Caco-2 (cell line): ENCODE measurements around the gene AHNAK2. TPM values are rescaled to one million over a fixed set of nuclear protein-coding genes. Genes with fewer than 3 reads are reported as not detected.
A peak's percentile ranks its signal among the peaks of the same experiment; 100 is the strongest.

Source experiments
- BruUV-seq: library from RNA; stranded (reverse); fragments of 400-500 nt; replicated peaks from 2 replicates; lab custom pipeline; 2021; lab: Mats Ljungman, UMichigan
- CTCF ChIA-PET: fragments of 300-600 bp; sonication (Branson Sonifier 250); formaldehyde crosslinking; loops from one replicate; lab custom pipeline; 2022; ENCODE audit warnings: antibody characterized with exemption; lab: Charles Lee
- POLR2A ChIA-PET: fragments of 300-600 bp; sonication (Branson Sonifier 250); formaldehyde crosslinking; loops from one replicate; lab custom pipeline; 2022; ENCODE audit warnings: antibody characterized with exemption; lab: Charles Lee
- DNase-seq, 2 experiments: peaks; one replicate each; pipeline versions ENCODE4 v3.0.0 to v3.0.0-alpha.2; 2020 to 2022
- H3K27me3 ChIP-seq: replicated peaks from 2 replicates; pipeline ENCODE4 v1.6.0; 2011; ENCODE audit warnings: low read length; ENCODE audit not compliant: control insufficient read depth, insufficient read depth
- H3K36me3 ChIP-seq: 2 replicates; pipeline ENCODE4 v1.5.1; 2011; ENCODE audit warnings: low read length; ENCODE audit not compliant: control insufficient read depth, insufficient read depth
- H3K4me1 ChIP-seq: fragments of 250-450 bp; sonication (Bioruptor Pico); 2 replicates; pipeline ENCODE4 v1.5.1; 2020; ENCODE audit warnings: mild to moderate bottlenecking
- H3K4me3 ChIP-seq: 2 replicates; pipeline ENCODE4 v1.5.1; 2011; ENCODE audit warnings: low read depth, mild to moderate bottlenecking, control low read depth, low read length
- H3K9me3 ChIP-seq: fragments of 250-450 bp; sonication (Bioruptor Pico); 2 replicates; pipeline ENCODE4 v1.5.1; 2020; ENCODE audit warnings: mild to moderate bottlenecking, moderate library complexity
- H3K27ac Mint-ChIP-seq: one replicate; pipeline ENCODE4 v1.8.0; 2022; ENCODE audit warnings: mixed read lengths; ENCODE audit not compliant: unreplicated experiment
- H3K27me3 Mint-ChIP-seq: one replicate; pipeline ENCODE4 v1.8.0; 2022; ENCODE audit warnings: mixed read lengths; ENCODE audit not compliant: insufficient read depth, unreplicated experiment
- H3K36me3 Mint-ChIP-seq: one replicate; pipeline ENCODE4 v1.8.0; 2022; ENCODE audit warnings: mild to moderate bottlenecking, mixed read lengths; ENCODE audit not compliant: insufficient read depth, unreplicated experiment
- H3K4me1 Mint-ChIP-seq: one replicate; pipeline ENCODE4 v1.8.0; 2022; ENCODE audit warnings: low read depth, mixed read lengths; ENCODE audit not compliant: unreplicated experiment
- H3K4me3 Mint-ChIP-seq: one replicate; pipeline ENCODE4 v1.8.0; 2022; ENCODE audit warnings: mild to moderate bottlenecking, moderate library complexity, mixed read lengths; ENCODE audit not compliant: unreplicated experiment
- H3K9me3 Mint-ChIP-seq: one replicate; pipeline ENCODE4 v1.8.0; 2022; ENCODE audit warnings: mixed read lengths; ENCODE audit not compliant: unreplicated experiment
- CTCF ChIP-seq, 2 experiments: fragments of 200-600 bp in 1 of 2; IDR thresholded peaks; 1 replicate in 1 of 2; 2 replicates in 1 of 2; pipeline versions ENCODE4 v1.5.1 to v1.8.0; 2011 to 2022; ENCODE audit warnings: antibody characterized with exemption in 1 of 2, control low read depth in 1 of 2, inconsistent platforms in 1 of 2, low read depth in 1 of 2, low read length in 1 of 2, mild to moderate bottlenecking in 1 of 2, moderate library complexity in 1 of 2; ENCODE audit not compliant: insufficient read depth in 1 of 2, severe bottlenecking in 1 of 2, unreplicated experiment in 1 of 2
- intact Hi-C: fragments of 100-400 bp; cut with micrococcal nuclease; formaldehyde crosslinking; loops from one replicate; pipeline ENCODE4 v1.10.0; 2022; ENCODE audit not compliant: unreplicated experiment
- total RNA-seq: library from RNA; stranded (reverse); gene quantifications from 2 replicates; pipeline ENCODE4 v1.2.3, GENCODE V29; 2022

The AHNAK2 gene
- total RNA-seq, 1 experiment from 2014 or later = 0.77 TPM

GRCh38 chr14:104889375-104889757, 88.8 kb downstream of the AHNAK2 start:
- DNase-seq = no peak
- H3K27me3 ChIP-seq = no peaks in the 10 kb centered on the region
- H3K27me3 Mint-ChIP-seq = no peaks in the 10 kb centered on the region
- ChIA-PET POLR2A (no interaction called here), CTCF (interaction anchor here (0.6 kb wide), 1 partner anchor 63 kb away, joined by 3 read pairs; no protein-coding TSS in a partner anchor)
- peaks cover 22% of the 10 kb centered on the region for H3K36me3 Mint-ChIP-seq
- H3K4me3 Mint-ChIP-seq = no peak overlapping the region
- no peaks in the 10 kb centered on the region for H3K4me1 ChIP-seq
- intact Hi-C loops = no loop called here
- peak overlapping the region; percentile 74 for H3K27ac Mint-ChIP-seq
- no peaks in the 10 kb centered on the region for H3K36me3 ChIP-seq
- H3K4me3 ChIP-seq = no peak overlapping the region
- no peaks in the 10 kb centered on the region for H3K4me1 Mint-ChIP-seq
- no peak for TF ChIP-seq CTCF (IDR thresholded peaks at IDR 0.05; ENCODE audit: insufficient read depth in 1 of 2, low read depth in 1 of 2, low read length in 1 of 2, severe bottlenecking in 1 of 2, unreplicated experiment in 1 of 2)
- no peaks in the 10 kb centered on the region for H3K9me3 Mint-ChIP-seq
- H3K9me3 ChIP-seq = no peaks in the 10 kb centered on the region
- BruUV-seq = no TSS peak

- Histone ChIP-seq H3K36me3 (no peaks in the 10 kb centered on the region), H3K27me3 (no peaks in the 10 kb centered on the region), H3K4me3 (no peak overlapping the region), H3K4me1 (no peaks in the 10 kb centered on the region), H3K9me3 (no peaks in the 10 kb centered on the region)
- H3K27me3 Mint-ChIP-seq = no peaks in the 10 kb centered on the region
- H3K4me3 Mint-ChIP-seq = no peak overlapping the region
- no peaks in the 10 kb centered on the region for H3K9me3 Mint-ChIP-seq
- peak in 1 of 2 experiments; percentile 32 for DNase-seq
- BruUV-seq = no TSS peak
- H3K36me3 Mint-ChIP-seq = peaks cover 22% of the 10 kb centered on the region
- TF ChIP-seq CTCF (IDR thresholded peaks at IDR 0.05; ENCODE audit: insufficient read depth in 1 of 2, low read depth in 1 of 2, low read length in 1 of 2, severe bottlenecking in 1 of 2, unreplicated experiment in 1 of 2) = no peak
- intact Hi-C loops = no loop called here
- ChIA-PET POLR2A (no interaction called here), CTCF (interaction anchor here (0.6 kb wide), 1 partner anchor 62 kb away, joined by 3 read pairs; no protein-coding TSS in a partner anchor)
- H3K27ac Mint-ChIP-seq = no peak overlapping the region
- H3K4me1 Mint-ChIP-seq = no peaks in the 10 kb centered on the region
Observed at GRCh38 chr14:104888489-104889374, 89.4 kb downstream of the AHNAK2 start.

DNA sequence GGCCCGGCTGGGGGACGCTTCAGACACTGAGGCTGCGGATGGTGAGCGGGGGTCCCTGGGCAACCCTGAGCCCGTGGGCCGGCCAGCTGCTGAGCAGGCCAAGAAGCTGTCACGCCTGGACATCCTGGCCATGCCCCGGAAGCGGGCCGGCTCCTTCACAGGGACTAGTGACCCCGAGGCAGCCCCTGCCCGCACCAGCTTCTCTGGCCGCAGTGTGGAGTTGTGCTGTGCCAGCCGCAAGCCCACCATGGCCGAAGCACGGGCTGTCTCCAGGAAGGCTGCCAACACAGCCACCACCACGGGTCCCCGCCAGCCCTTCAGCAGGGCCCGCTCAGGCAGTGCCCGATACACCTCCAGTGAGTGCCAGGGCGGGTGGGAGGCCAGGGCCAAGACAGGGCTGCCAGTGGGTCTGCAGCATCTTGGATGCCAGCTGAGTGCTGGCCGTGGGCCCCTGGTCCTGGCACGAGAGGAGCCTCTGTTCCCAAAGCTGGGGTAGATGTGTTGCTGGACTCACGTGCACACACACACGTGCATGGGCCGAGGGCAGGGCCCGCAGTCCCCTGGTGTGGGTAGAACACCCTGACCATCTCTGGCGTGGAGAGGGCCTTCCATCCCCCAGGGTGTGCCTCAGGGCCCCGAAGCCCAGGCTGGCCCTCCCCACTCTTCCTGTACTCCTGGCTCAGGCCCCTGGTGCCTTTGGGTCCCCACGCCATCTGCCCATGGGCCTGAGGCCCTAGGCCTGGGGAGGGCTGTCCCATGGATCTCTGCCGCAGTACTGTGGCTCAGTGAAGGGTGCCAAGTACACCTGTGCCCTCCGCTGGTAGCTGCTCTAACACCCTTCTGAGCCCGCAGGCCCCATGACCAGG, 90.3 kb downstream of the AHNAK2 start:
- CTCF ChIA-PET = interaction anchor here (1.5 kb wide), 1 partner anchor 61 kb away, joined by 4 read pairs; no protein-coding TSS in a partner anchor

More for the DNA sequence above, 90.3 kb downstream of the AHNAK2 start:
- Mint-ChIP-seq H3K4me1 (no peaks in the 10 kb centered on the region), H3K4me3 (no peak overlapping the region), H3K27me3 (no peaks in the 10 kb centered on the region), H3K36me3 (peaks cover 22% of the 10 kb centered on the region), H3K9me3 (no peaks in the 10 kb centered on the region), H3K27ac (no peak overlapping the region)
- TF ChIP-seq CTCF (IDR thresholded peaks at IDR 0.05; ENCODE audit: insufficient read depth in 1 of 2, low read depth in 1 of 2, low read length in 1 of 2, severe bottlenecking in 1 of 2, unreplicated experiment in 1 of 2) = no peak
- Histone ChIP-seq H3K9me3 (no peaks in the 10 kb centered on the region), H3K4me1 (no peaks in the 10 kb centered on the region), H3K36me3 (no peaks in the 10 kb centered on the region), H3K4me3 (no peak overlapping the region), H3K27me3 (no peaks in the 10 kb centered on the region)
- no TSS peak for BruUV-seq
- POLR2A ChIA-PET = no interaction called here
- DNase-seq = peak; percentile 0 to 29
- intact Hi-C loops = no loop called here
